Ovary (tissue), 3 donors: Measurements from ENCODE around the gene FER.

Source experiments
- CTCF ChIP-seq, 3 donors: fragments of 450-650 bp in 2 of 3; fragments of 200-600 bp in 1 of 3; IDR thresholded peaks; one replicate each; pipeline versions ENCODE4 v1.5.1 to v1.8.0; 2016 to 2022; ENCODE audit warnings: antibody characterized with exemption in 3 of 3, mild to moderate bottlenecking in 1 of 3
- EP300 ChIP-seq: sonication (generic); formaldehyde crosslinking; IDR thresholded peaks from one replicate; pipeline ENCODE4 v1.6.1; 2017; ENCODE audit warnings: antibody characterized with exemption
- POLR2A ChIP-seq: fragments of 450-650 bp; IDR thresholded peaks from one replicate; pipeline ENCODE4 v1.6.1; 2017; ENCODE audit warnings: antibody characterized with exemption, mild to moderate bottlenecking, moderate library complexity
- donor health status: DM: no; HTN: no; CAD: no.

- TF ChIP-seq EP300 (no peak), CTCF (IDR thresholded peaks at IDR 0.05) (no peak), POLR2A (no peak)
Measured at GRCh38 chr5:108818613-108819272, 71.0 kb downstream of the FER start.
